Fibroblast of pulmonary artery (primary cell): ENCODE measurements around the gene WDR27.

Experiments used
- DNase-seq: peaks from one replicate; pipeline ENCODE4 v3.0.0-alpha.2; 2010; ENCODE audit warnings: low read depth
- H3K4me3 ChIP-seq: replicated peaks from 2 replicates; pipeline ENCODE4 v1.5.1; 2011; ENCODE audit warnings: low read depth, mild to moderate bottlenecking, control low read depth, low read length, moderate library complexity
- TF ChIP-seq, protein P1 (sequence below): IDR thresholded peaks from 2 replicates; pipeline ENCODE4 v1.5.1; 2011; ENCODE audit warnings: mild to moderate bottlenecking, control low read depth, low read length, inconsistent platforms; ENCODE audit errors: missing control alignments

Gene WDR27

DNA sequence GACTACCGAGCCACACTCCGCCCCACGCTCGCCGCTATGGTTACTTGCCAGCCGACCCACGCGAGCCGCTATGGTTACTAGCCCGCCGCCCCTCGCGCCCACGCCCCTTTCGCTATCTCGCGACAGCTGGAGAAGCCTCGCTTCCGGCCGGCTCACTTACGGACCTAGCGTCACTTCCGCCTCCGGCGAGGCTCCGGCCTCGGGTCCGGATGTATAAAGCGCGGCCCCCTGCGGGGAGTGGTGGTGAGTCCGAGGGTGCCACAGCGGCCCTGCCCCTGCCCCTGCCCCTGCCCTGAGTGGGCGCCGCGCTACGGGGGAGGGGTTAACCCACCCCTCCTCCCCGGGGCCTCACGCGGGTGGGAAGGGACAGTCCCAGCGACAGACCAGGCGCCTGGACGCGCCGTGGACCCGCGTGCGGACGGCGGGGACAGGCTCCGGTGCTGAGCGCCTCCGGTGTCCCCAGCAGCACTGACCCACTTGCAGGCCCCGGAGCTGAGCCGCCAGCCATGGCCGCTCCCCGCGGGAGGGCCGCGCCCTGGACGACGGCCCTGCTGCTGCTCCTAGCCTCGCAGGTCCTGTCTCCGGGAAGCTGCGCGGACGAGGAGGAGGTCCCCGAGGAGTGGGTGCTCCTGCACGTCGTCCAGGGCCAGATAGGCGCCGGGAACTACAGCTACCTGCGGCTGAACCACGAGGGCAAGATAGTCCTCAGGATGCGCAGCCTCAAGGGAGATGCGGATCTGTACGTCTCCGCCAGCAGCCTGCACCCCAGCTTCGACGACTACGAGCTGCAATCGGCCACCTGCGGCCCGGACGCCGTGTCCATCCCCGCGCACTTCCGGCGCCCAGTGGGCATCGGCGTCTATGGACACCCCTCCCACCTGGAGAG lies at the start of gene WDR27, which contains the start of gene C6orf120:
Gene WDR27 (minus strand): TSS at position 76 of the 886 bp plus-strand sequence. CDS start 13,024 bp downstream, outside the sequence.
Gene C6orf120 (plus strand): TSS at position 173 of the 886 bp plus-strand sequence. CDS start 334 bp downstream, at position 507.
- DNase-seq = peak; percentile 97
- TF ChIP-seq, protein P1, sequence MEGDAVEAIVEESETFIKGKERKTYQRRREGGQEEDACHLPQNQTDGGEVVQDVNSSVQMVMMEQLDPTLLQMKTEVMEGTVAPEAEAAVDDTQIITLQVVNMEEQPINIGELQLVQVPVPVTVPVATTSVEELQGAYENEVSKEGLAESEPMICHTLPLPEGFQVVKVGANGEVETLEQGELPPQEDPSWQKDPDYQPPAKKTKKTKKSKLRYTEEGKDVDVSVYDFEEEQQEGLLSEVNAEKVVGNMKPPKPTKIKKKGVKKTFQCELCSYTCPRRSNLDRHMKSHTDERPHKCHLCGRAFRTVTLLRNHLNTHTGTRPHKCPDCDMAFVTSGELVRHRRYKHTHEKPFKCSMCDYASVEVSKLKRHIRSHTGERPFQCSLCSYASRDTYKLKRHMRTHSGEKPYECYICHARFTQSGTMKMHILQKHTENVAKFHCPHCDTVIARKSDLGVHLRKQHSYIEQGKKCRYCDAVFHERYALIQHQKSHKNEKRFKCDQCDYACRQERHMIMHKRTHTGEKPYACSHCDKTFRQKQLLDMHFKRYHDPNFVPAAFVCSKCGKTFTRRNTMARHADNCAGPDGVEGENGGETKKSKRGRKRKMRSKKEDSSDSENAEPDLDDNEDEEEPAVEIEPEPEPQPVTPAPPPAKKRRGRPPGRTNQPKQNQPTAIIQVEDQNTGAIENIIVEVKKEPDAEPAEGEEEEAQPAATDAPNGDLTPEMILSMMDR = no peak
- peak within 1 kb of the TSS; percentile 90 for H3K4me3 ChIP-seq

DNA sequence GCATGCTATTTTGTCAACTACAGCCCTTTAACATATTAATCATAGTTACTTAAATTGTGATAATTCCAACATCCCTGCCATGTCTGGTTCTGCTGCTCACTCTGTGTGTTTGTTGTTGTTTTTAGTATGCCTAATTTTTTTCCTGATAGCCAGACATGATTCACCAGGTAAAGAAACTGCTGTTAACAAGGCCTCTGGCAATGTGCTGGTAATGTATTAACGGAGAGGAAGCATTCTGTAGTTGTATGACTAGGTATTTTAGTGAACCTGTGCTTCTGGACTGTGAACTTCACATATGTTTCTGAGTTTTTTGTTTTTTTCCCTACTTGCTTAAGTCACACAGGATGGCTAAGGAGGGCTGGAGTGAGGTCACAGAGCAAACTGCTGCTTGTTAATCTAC lies 44.7 kb upstream of the WDR27 start:
- TF ChIP-seq, protein P1 = no peak
- no peak for DNase-seq
- no peak overlapping the region for H3K4me3 ChIP-seq

DNA sequence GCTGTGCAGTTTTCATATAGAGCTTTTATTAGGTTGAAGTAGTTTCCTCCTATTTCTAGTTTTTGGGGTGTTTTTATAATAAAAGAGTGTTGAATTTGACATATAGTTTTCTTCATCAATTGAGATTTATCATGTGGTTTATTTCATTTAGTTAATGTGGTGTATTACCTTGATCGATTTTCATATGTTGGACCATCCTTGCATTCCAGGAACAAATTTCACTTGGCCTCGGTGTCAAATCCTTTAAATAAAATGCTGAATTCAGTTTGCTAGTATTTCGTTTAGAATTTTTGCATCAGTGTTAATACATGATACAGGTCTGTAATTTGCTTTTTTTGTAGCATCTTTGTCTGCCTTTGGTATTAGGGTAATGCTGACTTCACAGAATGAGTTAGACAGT lies 43.6 kb upstream of the WDR27 start:
- H3K4me3 ChIP-seq = no peak overlapping the region
- DNase-seq = no peak
- TF ChIP-seq, protein P1 = no peak

DNA sequence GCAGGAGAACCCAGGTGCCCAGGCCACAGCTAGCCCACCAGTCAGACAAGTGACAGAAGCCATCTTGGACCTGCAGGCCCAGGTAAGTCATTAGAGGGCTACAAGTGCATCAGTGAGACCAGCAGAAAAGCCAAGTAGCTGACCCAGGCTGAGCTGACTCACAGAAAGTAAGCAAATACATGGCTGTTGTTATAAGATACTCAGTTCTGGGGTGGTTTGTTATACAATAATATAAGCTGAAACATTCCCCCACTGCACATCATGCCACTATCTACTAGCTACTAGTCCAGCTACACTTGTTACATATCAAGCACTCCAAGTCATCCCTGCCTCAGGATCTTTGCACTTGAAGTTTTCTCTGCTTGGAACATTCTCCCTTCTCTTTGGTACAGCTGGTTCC lies 39.5 kb upstream of the WDR27 start:
- no peak overlapping the region for H3K4me3 ChIP-seq
- no peak for DNase-seq
- TF ChIP-seq, protein P1 = no peak

DNA sequence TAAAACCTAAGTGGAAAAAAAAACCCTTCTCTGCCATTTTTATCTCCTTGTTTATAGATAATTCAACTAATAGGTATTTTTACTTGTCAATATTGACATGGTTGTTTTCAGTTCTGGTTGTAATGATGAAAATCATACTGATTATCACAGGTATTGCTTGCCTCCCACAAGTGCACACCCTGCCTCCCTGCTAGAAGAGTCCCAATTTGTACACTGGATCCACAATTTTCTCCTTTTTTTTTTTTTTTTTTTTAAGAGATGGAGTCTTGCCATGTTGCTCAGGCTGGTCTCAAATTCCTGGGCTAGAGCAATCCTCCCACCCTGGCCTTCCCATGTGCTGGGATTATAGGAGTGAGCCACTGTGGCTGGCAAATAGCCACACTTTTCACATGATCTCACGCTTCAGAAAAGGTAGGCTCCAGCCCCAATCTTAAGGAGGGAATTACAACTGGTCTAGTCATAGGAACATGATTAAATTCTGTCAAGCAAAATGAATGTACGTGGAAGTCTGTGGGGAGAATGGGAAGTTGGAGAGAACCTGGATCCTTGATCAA lies 37.2 kb upstream of the WDR27 start:
- TF ChIP-seq, protein P1 = no peak
- no peak overlapping the region for H3K4me3 ChIP-seq
- no peak for DNase-seq

DNA sequence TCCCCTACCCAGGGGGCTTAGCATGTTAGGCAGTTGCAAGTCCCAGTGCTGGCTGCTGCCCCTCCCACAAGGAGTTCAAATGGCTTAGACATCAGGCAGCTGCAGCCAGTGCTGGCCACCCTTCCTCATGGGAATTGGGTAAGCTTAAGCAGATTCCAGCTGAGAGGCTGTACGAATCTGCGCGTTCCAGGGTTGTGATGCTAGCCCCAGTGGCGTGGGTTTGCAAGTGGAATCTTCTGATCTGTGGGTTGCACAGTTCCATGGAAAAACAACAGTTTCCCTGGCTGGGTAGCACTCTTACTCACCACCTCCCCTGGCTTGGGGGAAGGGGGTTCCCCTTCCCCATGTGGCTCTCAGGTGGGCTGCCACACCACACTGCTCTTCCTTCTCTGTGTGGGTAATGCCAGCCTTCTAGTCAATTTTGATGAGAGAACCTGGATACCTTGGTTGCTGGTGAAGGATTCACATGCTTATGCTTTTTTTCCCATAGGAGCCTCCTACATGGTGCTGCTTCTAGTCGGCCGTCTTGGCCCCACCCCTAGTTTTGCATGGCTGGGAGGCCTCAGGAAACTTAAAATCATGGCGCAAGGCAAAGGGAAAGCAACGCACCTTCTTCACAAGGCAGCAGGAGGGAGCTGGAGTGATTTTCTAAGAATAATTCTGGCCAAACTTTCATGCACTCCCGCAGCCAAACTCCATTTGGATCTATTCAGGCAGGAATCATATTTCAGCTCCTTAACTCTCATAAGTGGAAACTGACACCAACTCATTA lies 36.6 kb upstream of the WDR27 start:
- TF ChIP-seq, protein P1 = no peak
- no peak overlapping the region for H3K4me3 ChIP-seq
- no peak for DNase-seq
